ENCODE data around the gene TUBB3. TPM values are rescaled to one million over a fixed set of nuclear protein-coding genes. Genes with fewer than 3 reads are reported as not detected.

TUBB3 gene
- total RNA-seq, 2 donors from 2014 or later, result 0.74 to 9.7 TPM

GRCh38 chr16:89893642-89894548 is 29.2 kb upstream of the TUBB3 start:
- Mint-ChIP-seq H3K27ac (no peak overlapping the region), H3K4me1 (no peaks in the 10 kb centered on the region), H3K9me3 (no peaks in the 10 kb centered on the region), H3K4me3 (no peak overlapping the region), H3K27me3 (no peaks in the 10 kb centered on the region), H3K36me3 (ENCODE audit: low read depth) (peaks cover 93% of the 10 kb centered on the region)
- no peak for ATAC-seq (replicated peaks)

GRCh38 chr16:89895482-89896250 is 27.5 kb upstream of the TUBB3 start:
- no peaks in the 10 kb centered on the region for H3K4me1 Mint-ChIP-seq
- peaks cover 93% of the 10 kb centered on the region for H3K36me3 Mint-ChIP-seq (ENCODE audit: low read depth)
- ATAC-seq (replicated peaks), result no peak
- H3K27me3 Mint-ChIP-seq, result no peaks in the 10 kb centered on the region
- no peak overlapping the region for H3K4me3 Mint-ChIP-seq
- H3K27ac Mint-ChIP-seq, result no peak overlapping the region
- no peaks in the 10 kb centered on the region for H3K9me3 Mint-ChIP-seq

GRCh38 chr16:89897204-89897603 is 25.9 kb upstream of the TUBB3 start:
- Mint-ChIP-seq H3K4me1 (no peaks in the 10 kb centered on the region), H3K27ac (no peak overlapping the region), H3K9me3 (no peaks in the 10 kb centered on the region), H3K36me3 (ENCODE audit: low read depth) (peaks cover 84% of the 10 kb centered on the region), H3K27me3 (no peaks in the 10 kb centered on the region), H3K4me3 (no peak overlapping the region)
- no peak for ATAC-seq (replicated peaks)

- H3K27ac Mint-ChIP-seq, result no peak overlapping the region
- H3K9me3 Mint-ChIP-seq, result no peaks in the 10 kb centered on the region
- H3K36me3 Mint-ChIP-seq (ENCODE audit: low read depth), result peaks cover 80% of the 10 kb centered on the region
- no peak overlapping the region for H3K4me3 Mint-ChIP-seq
- no peaks in the 10 kb centered on the region for H3K27me3 Mint-ChIP-seq
- ATAC-seq (replicated peaks), result no peak
- H3K4me1 Mint-ChIP-seq, result no peaks in the 10 kb centered on the region
Observed at GRCh38 chr16:89898201-89898967, 24.8 kb upstream of the TUBB3 start.

- H3K4me1 Mint-ChIP-seq, result no peaks in the 10 kb centered on the region
- H3K36me3 Mint-ChIP-seq (ENCODE audit: low read depth), result peaks cover 81% of the 10 kb centered on the region
- H3K9me3 Mint-ChIP-seq, result no peaks in the 10 kb centered on the region
- ATAC-seq (replicated peaks), result no peak
- no peak overlapping the region for H3K4me3 Mint-ChIP-seq
- H3K27ac Mint-ChIP-seq, result no peak overlapping the region
- H3K27me3 Mint-ChIP-seq, result no peaks in the 10 kb centered on the region
Observed at GRCh38 chr16:89899879-89900481, 23.2 kb upstream of the TUBB3 start.

- no peaks in the 10 kb centered on the region for H3K4me1 Mint-ChIP-seq
- peaks cover 81% of the 10 kb centered on the region for H3K36me3 Mint-ChIP-seq (ENCODE audit: low read depth)
- H3K9me3 Mint-ChIP-seq, result no peaks in the 10 kb centered on the region
- ATAC-seq (replicated peaks), result no peak
- no peaks in the 10 kb centered on the region for H3K27me3 Mint-ChIP-seq
- no peak overlapping the region for H3K4me3 Mint-ChIP-seq
- H3K27ac Mint-ChIP-seq, result no peak overlapping the region
Observed at GRCh38 chr16:89900885-89901284, 22.3 kb upstream of the TUBB3 start.

GRCh38 chr16:89902980-89903379 is 20.2 kb upstream of the TUBB3 start:
- Mint-ChIP-seq H3K36me3 (ENCODE audit: low read depth) (peaks cover 71% of the 10 kb centered on the region), H3K4me1 (no peaks in the 10 kb centered on the region), H3K9me3 (no peaks in the 10 kb centered on the region), H3K27ac (no peak overlapping the region), H3K4me3 (no peak overlapping the region), H3K27me3 (no peaks in the 10 kb centered on the region)
- no peak for ATAC-seq (replicated peaks)

- Mint-ChIP-seq H3K27ac (no peak overlapping the region), H3K4me3 (no peak overlapping the region), H3K27me3 (no peaks in the 10 kb centered on the region), H3K36me3 (ENCODE audit: low read depth) (peaks cover 65% of the 10 kb centered on the region), H3K9me3 (no peaks in the 10 kb centered on the region), H3K4me1 (no peaks in the 10 kb centered on the region)
- ATAC-seq (replicated peaks), result no peak
Observed at GRCh38 chr16:89903908-89904515, 19.1 kb upstream of the TUBB3 start.

GRCh38 chr16:89904606-89905510 is 18.3 kb upstream of the TUBB3 start:
- no peak overlapping the region for H3K4me3 Mint-ChIP-seq
- peaks cover 65% of the 10 kb centered on the region for H3K36me3 Mint-ChIP-seq (ENCODE audit: low read depth)
- no peak for ATAC-seq (replicated peaks)
- no peaks in the 10 kb centered on the region for H3K4me1 Mint-ChIP-seq
- no peaks in the 10 kb centered on the region for H3K27me3 Mint-ChIP-seq
- H3K9me3 Mint-ChIP-seq, result no peaks in the 10 kb centered on the region
- H3K27ac Mint-ChIP-seq, result no peak overlapping the region

GRCh38 chr16:89905511-89906139 is 17.5 kb upstream of the TUBB3 start:
- peaks cover 65% of the 10 kb centered on the region for H3K36me3 Mint-ChIP-seq (ENCODE audit: low read depth)
- H3K27ac Mint-ChIP-seq, result no peak overlapping the region
- no peak for ATAC-seq (replicated peaks)
- no peaks in the 10 kb centered on the region for H3K4me1 Mint-ChIP-seq
- H3K4me3 Mint-ChIP-seq, result no peak overlapping the region
- no peaks in the 10 kb centered on the region for H3K9me3 Mint-ChIP-seq
- no peaks in the 10 kb centered on the region for H3K27me3 Mint-ChIP-seq

- no peaks in the 10 kb centered on the region for H3K9me3 Mint-ChIP-seq
- no peak overlapping the region for H3K4me3 Mint-ChIP-seq
- H3K36me3 Mint-ChIP-seq (ENCODE audit: low read depth), result peaks cover 65% of the 10 kb centered on the region
- H3K4me1 Mint-ChIP-seq, result no peaks in the 10 kb centered on the region
- H3K27ac Mint-ChIP-seq, result no peak overlapping the region
- no peaks in the 10 kb centered on the region for H3K27me3 Mint-ChIP-seq
- ATAC-seq (replicated peaks), result no peak
Observed at GRCh38 chr16:89906140-89907025, 16.8 kb upstream of the TUBB3 start.
